GM19351 (cell line): Measurements from ENCODE around the gene GSC2.
"Not testable (repeated sequence)": the region's sequence is repeated elsewhere in the genome, so short reads cannot be mapped to it uniquely, and the experiment has no call there.

Experiments used
- ATAC-seq: cut with Tn5 transposase; IDR thresholded peaks from one replicate; pipeline ENCODE4 v1.9.1; 2021; ENCODE audit warnings: mild to moderate bottlenecking, moderate library complexity; ENCODE audit not compliant: unreplicated experiment

Gene GSC2

DNA sequence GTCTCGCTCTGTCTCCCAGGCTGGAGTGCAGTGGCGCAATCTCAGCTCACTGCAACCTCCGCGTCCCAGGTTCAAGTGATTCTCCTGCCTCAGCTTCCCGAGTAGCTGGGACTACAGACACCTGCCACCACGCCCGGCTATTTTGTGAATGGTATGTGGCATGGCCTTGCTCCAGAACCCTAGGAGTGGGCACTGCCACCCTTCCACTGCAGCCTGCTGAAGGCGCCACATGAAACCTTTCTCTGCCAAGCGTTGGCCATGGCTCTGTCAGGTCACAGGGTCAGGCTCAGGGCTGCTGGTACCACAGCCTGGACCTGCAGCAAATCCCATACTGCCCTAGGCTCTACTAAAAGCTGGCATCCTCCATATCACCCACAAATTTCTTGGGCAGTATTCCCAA lies 6.0 kb upstream of the GSC2 start:
- ATAC-seq = not testable (repeated sequence)

DNA sequence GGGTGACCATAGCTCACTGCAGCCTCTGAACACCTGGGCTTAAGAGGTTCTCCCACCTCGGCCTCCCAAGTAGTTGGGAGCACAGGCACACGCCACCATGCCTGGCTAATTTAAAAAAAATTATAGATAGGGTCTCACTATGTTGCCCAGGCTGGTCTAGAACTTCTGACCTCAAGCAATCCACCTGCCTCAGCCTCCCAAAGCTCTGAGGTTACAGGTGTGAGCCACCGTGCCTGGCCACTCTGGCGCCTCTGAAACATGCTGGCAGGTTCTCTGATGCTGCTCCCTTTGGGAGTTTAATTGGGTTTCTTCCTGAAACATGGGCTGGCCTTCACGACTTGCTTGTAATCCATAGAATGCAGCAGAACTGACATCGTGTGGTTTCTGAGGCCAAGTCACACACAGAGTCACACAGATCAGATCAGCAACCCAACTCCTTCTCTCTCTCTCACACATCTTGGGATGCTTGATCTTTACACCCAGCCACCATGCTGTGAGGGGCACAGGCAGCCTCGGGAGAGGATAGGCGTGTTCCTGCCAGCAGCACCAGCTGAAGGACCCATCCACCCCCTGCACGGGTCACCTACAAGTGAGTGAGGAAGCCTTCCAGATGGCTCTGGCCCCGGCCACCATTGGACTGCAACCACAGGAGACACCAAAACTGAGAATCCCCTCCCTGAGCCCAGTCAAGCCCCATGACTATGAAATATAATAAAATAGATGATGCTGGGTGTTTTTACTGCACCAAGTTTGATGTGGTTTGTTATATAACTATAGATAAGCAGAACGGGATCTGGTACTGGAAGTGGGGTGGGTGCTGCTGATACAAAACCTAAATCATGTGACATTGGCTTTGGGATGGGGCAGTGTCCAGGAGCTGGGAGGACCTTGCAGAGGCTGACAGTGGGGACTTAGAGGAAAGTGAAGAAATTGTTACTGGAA lies 3.1 kb upstream of the GSC2 start:
- ATAC-seq = no peak

DNA sequence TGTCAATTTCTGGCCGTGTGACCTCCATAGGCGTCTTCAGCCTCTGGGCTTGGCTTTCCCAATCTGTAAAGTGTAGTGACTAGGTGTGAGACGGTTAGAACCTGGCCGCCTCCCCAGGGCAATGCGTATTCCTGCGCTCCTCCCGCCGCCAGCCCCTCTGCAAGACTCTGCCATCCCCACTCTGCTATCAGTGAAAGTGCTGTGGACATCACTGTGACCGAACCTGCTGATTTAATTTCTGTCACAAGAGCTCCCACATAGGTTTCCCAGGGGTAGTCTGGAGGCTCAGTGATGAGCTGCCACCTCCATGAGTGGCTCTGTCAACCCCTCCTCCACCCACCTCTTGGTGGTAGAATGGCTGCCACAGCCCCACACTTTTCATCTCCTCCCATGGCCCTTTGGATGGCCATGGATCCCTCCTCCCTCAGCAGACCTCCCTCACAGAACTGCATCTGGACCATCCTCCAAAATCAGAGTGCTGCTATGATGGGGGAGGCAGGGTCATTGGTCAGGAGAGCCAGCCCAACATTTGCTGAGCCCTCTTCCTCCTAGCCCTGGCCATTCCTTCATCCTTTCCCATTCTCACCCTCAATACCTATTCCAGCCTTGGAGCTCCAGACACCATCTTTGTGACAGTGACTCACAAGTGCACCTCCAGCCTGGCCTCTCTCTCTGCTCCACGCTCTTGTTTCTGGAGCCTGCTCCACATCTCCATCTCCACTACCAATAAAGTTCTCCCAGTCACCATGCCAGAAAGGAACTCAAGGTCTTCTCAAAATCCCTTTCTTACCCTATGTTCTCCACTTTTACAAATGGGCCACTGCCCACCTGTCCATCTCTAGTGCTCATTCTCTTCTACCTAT lies 1.5 kb upstream of the GSC2 start:
- no peak for ATAC-seq

DNA sequence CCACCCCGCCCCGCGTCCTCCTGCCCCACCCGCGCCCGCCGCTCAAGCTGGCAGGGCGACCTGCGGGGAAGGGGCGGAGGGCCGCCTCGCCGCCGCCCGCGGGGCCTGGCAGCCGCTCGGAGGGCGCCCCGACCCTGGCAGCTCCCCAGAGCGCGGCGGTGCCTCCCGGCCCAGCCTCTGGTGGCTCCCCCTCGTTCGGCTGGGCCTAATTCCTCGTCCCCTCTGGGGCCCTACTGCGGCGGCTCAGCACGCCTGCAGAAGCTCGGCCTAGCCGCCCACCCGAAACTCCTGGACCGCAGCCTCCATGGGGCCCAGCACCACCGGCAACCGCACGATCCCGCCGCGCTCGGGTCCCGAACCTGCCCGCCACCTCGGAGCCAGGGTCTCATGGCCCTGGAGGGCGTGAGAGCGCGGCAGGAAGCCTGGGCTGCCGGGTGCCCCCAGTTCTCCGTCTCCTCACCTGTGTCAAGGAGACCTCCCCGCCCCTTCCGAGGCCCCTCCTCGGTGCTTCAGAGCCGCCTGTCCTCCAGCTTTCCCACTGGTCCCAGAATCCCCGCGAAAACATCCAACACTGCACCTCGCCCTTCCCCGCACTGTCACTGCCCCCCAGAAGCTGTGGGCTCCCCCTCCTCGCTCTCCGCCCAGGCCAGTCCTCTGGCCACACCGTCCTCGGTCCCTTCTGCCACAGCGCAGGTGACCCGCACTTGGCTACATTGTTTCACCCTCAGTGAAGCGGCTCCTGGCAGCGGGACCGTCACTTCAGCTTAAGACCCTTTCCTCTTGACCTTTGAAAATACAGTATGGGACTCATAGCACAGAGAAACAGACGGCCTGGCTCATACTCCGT lies 613 bp upstream of the GSC2 start:
- ATAC-seq = no peak

DNA sequence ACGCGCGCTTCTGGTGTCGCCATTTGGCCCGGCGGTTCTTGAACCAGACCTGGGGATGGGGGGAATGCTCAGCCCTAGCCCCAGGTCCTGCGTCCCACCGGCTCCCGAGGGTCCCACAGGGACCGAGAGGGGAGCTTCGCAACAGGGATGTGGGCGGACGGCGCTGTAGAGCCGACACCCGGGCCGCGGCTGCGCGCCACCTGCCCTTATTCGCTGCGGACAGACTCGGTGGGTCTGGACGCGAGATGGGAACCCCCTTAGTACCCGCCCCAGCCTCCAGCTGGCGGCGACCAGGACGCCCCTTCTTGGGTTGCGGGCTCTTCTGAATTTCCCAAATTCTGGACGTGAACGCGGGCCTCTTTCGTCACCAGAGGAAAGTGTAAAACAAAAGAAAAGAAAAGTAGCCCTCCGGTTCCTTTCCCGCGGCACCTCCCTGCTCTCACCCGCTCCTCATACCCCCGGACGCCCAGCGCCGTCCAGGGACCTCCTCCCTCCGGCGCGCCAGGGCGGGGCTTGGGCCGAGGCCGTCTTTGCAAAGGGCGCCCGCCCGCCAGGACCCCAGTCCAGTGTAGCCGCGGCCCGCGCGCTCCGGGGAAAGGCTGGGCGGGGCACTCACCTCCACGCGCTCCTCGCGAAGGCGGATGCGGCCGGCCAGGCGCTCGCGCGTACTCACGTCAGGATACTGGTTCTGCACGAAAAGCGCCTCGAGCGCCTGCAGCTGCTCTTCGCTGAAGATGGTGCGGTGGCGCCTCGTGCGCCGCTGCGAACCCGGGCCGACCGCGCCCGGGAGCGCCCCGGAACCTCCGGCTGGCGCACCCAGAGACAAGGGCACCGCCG lies 827 bp downstream of the GSC2 start:
- no peak for ATAC-seq

DNA sequence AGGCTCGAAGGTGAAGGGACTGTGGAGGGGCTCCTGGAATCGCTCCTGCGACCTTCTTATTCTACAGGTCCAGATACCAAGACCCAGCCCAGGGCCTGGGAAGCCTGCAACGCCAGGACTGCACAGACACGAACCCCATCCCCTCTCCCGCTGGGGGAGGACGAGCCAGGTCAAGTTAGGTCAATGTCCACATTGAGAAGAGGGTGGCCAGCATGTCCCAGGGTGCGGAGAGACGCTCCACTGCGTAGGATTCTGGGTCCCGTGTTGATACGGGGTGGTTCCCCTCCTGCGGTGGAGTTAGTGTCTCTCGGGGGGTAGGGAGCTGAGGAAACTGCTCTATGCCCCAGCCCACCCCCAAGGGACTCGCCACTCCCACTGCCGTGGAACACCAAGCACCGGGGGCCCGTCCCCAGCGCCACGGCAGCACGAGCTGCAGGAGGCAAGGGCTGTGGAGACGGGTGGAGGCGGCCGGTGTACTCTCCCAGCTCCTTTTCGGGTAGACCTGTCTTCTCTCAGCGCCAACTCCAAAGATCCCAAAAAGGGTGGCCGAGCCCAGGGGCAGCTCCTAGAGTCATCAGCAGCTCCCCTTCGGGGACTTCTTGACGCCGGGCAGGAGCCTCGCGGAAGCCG lies 1.6 kb downstream of the GSC2 start:
- no peak for ATAC-seq

DNA sequence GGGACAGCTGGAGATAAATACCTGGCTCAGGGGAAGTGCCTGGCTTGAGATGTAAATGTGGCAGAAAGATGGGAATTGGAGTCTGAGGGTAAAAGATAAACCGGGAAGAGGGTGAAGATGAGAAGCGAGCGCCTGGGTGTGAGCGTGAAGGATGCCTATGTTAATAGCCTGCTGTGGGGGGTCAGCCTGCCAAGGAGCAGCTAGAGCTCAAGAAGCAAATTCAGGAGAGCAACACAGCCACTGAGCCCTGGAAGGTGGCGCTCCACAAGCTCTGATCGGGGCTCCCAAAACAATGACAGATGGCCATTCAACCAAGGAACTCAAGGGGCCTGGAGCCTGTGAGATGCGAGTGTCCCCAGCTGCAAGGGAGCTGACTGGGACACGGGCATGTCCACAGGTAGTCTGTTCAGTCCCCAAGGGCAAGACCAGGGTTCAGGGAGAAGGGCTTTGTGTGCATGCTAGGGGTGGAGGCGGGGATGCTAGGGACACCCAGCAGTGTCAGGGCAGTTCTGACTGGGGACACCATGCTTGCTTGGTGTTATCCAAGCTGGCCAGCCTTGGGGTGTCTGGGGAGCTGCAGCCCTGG lies 2.8 kb downstream of the GSC2 start:
- ATAC-seq = no peak

DNA sequence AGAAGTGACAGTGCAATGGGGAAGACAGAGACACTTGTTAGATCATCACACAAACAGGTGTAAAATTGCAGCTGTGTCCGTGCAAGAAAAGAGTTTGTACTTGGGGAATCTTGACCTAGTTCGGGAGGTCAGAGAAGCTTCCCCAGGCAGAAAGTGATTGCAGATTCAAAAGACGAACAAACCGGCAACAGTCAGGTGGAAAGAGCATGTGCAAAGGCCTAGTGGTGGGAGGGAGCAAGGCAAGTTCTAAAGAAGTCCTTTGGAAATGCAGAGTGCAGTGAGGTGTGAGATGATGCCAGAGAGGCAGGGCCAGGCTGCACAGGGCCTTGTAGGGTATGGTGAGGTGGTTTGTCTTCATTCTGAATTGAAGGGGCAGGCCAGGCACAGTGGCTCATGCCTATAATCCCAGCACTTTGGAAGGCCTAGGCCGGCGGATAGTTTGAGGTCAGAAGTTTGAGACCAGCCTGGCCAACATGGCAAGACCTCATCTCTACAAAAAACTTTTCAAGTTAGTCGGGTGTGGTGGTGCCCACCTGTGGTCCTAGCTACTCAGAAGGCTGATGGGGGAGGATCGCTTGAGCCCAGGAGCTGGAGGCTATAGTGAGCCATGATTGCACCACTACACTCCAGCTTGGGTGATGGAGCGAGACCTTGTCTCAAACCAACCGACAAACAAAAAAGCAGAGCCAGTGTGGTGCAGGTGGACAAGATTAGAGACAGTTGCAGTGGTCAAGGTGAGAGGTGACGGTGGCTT lies 3.7 kb downstream of the GSC2 start:
- no peak for ATAC-seq

DNA sequence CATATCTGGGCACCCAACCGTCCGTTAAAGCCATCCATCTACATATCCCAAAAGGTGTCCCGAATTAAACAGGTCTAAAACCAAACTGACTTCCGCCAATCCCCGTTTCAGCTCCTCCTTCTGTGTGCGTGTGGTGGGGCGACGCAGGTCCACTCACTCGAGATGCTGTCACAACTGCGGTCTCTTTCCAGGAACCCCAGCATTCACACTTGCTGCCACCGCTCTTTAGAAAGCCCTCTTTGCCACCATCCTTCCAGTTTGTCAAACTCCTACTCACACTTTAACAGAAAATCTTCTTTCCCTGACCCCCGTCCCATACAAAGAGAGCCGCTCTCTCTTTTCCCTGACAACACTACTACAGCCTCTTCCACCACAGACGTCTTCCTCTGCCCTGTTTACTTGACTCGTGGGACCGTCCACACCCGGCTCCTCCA lies 6.1 kb downstream of the GSC2 start:
- no peak for ATAC-seq

DNA sequence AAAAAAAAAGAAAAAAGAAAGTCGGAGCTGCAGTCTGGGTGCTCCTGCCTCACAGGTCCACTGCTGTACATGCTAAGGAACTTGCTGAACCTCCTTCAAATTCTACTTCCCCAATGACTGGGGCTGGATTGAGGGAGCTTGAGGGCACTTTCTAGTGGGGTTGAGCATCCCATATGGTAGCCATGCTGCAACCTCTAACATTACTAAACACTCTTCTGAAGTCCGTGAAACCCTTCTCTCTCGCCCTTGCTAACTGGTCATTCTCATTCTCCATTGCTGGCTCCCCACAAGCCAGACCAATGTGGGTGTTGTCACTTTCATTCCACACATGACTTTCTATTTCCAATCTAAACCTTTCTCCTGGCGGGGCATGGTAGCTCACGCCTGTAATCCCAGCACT lies 6.9 kb downstream of the GSC2 start:
- ATAC-seq = no peak

DNA sequence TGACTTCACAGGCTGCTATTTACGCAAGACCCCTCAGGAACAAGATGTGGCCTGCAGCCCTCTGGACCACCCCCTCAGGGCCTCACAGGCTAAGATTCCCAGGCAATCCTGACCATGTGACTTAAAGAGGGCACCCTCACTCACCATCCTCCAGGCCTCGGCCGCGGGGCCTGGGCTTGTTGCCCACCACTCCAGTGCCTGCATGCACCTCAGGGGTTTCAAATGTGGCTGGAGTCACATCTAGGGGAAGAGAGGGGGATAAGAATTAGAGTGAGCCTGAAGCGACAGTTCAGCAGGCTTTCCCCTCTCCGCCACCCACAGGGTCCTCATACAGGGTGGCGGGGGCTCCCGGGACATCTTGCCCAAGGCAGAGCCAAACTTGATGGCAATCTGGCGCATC lies 7.7 kb downstream of the GSC2 start:
- ATAC-seq = no peak

DNA sequence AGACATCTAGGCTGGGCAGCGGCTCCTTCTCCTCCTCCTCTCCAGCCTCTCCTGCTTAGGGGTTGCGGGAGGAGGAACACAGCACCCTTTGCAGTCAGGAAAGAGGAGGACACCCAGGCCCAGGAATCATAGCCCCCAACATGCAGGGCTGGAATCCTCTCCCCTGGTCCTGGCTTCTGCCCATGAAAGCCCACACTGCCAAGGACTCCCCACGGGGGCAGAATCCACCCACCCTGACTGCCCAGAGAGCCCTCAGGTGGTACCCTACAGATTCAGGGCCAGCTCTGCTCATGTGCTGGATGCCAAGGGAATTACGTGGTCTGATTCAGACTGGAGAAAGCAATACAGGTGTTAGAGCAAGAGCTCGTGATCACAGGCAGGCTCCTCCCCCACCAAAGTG lies 10.1 kb downstream of the GSC2 start:
- ATAC-seq = no peak

DNA sequence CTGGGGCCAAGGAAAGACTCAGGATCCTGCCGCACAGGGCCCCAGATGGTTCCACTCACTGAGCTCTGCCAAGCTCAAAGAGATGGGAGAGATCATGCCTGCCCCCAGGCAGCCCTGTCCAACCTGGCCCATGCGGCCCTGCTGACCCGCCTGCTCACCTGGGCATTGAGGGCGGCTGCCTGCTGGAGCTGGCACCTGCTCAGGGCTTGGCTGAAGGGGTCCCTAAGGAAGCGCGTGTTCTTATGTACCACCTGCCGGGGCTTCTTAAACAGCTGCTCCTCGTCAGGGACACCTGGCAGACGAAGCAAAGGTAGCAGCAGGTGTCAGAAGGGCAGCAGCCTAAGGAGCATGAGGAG lies 11.1 kb downstream of the GSC2 start:
- no peak for ATAC-seq

DNA sequence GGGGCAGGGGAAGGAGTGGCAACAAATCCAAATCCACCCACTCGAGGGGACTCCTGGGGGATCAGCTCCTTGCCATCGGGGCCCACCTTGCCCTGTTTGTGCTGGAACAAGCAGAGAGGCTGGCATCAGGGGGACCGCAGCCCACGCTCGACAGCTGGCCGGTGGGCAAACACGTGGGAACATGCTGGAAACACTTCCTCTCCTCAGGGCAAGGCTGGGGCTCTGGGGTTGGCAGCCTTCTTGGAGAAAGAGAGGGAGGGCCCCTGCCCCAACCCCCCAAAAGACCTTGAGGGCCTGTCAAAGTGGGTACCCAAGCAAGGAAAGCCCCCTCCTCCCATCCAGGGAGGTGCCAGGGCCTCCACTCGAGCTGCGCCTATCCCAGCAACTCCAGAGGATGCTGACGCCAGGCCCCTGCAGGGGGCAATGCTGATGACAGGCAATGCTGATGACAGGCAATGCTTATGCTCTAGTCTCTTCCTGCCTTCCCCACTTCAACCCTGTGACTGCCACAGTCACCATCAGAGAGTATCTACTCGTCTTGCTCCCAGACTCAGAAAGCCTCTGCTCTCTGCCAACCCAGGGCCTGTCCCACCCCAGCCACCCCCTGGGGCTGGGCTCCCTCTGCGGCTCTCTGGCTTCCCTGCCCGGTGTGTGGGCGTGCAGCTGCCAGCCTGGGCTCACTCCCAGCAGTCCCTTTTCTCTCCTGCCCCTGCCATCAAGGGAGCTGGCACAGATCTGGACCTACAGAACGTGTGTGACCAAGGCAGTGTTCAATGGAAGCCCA lies 11.7 kb downstream of the GSC2 start:
- no peak for ATAC-seq

DNA sequence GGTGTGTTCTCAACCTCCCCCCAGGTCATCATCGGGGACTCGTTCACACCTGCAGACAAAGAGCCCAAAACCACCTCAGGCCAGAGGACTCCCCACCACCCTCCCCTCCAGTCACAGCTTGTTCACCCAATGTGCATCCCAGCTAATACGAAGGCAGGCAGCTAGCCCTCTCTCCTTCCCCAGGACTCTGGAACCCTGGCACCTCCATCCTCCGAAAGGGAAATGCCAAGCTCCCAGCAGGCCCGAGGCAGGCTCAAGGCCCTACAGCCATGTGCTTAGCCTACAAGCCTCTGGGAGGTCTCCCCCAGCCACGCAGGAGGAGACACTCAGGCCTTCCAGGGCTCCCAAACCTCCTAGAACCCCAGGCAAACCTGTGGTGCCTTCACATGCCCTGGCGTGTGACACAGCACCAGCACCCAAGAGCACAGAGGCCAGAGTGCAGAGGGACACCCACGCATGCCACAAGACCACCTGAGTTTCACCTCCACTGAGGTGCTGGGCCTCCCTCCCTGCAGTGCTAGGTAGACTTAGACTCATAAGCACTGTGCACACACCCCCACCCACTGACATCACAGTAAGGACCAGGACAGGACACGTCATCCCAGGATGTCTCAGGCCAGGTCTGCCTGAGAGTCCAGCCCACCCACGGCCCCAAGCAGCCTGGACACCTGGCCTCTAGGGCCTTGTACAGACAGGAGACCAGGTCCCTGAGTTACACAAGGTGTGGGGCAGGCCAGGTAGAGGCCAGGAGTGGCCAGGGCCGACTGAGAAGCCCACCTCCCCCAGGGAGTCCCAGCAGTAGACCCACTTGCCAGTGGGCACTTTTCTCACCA lies 12.5 kb downstream of the GSC2 start:
- no peak for ATAC-seq

DNA sequence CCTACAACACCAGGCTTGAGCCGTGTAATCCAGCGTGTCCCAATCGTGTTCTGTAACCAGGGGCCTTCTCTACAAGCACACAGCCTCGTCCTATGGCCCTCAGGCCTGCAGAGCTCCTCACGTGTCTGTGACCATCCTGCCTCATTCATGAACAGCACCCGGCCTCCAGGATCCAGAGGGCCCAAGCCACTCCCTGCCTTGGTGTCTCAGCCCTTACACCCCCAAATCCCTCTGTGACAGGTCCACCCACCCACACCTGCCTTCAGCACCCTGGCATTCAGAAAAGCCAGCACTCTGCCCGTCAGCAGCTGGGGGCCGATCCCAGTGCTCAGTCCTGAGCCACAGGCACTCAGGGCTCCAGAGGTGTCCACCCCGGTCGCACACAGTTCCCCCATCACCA lies 13.2 kb downstream of the GSC2 start:
- ATAC-seq = no peak

DNA sequence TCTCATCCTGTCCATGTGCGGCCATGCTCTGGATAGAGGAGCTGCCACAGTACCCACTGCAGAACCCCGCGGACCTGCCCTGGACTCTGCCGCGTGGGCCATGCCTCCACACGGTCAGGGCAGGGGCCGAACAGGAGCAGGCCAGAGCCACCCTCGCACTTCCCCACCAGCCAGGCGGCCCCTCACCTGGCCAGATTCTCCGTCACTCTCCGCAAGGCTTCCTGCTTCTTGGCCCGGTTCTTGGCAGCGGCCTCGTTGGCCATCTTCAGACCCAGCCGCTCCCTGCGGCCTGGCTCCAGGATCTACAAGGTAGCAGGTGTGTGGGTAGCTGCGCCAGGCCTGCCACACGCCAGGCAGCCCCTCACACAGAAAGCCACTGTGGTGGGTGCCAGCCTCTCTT lies 15.2 kb downstream of the GSC2 start:
- no peak for ATAC-seq
